Left lung (tissue), 10 donors: ENCODE results near the gene MAPK4. TPM values are rescaled to one million over a fixed set of nuclear protein-coding genes. Genes with fewer than 3 reads are reported as not detected.
A peak's percentile ranks its signal among the peaks of the same experiment; 100 is the strongest.

ENCODE experiments used
- ATAC-seq: fragments of 200-7000 bp; cut with Tn5 transposase; one replicate; pipeline ENCODE4 v1.9.1; 2020; ENCODE audit warnings: moderate library complexity
- DNase-seq, 4 donors: peaks; one replicate each; pipeline ENCODE4 v3.0.0-alpha.2; 2013 to 2020
- H3K27ac ChIP-seq, 2 donors: fragments of 200-600 bp; sonication (generic) in 1 of 2; one replicate each; pipeline versions ENCODE4 v1.5.0 to v1.8.0; 2020 to 2021
- H3K27me3 ChIP-seq, 2 donors: fragments of 200-600 bp; sonication (generic) in 1 of 2; one replicate each; pipeline versions ENCODE4 v1.5.0 to v1.8.0; 2020 to 2021
- H3K36me3 ChIP-seq, 2 donors: fragments of 200-600 bp; sonication (generic) in 1 of 2; one replicate each; pipeline versions ENCODE4 v1.5.0 to v1.8.0; 2020 to 2021
- H3K4me1 ChIP-seq, 2 donors: fragments of 200-600 bp; one replicate each; pipeline ENCODE4 v1.8.0; 2021
- H3K4me3 ChIP-seq, 2 donors: fragments of 200-600 bp; sonication (generic) in 1 of 2; one replicate each; pipeline versions ENCODE4 v1.5.0 to v1.8.0; 2020 to 2021; ENCODE audit warnings: mild to moderate bottlenecking in 1 of 2
- H3K9me3 ChIP-seq, 2 donors: fragments of 200-600 bp; sonication (generic) in 1 of 2; one replicate each; pipeline versions ENCODE4 v1.5.0 to v1.8.0; 2020 to 2021
- CTCF ChIP-seq, 2 donors: fragments of 200-600 bp; sonication (generic) in 1 of 2; IDR thresholded peaks; one replicate each; pipeline versions ENCODE4 v1.5.0 to v1.8.0; 2021; ENCODE audit warnings: antibody characterized with exemption in 2 of 2
- intact Hi-C, 2 donors: fragments of 100-400 bp; cut with DNase I; formaldehyde crosslinking; loops; one replicate each; pipeline versions ENCODE4 v1.11.2 to v1.14.2; 2022
- polyA plus RNA-seq, 6 donors: library from polyadenylated mRNA; unstranded; fragments of 120-200 nt; gene quantifications; one replicate each; pipeline ENCODE4 v1.2.1, GENCODE V29; 2013; ENCODE audit not compliant: insufficient read length in 6 of 6
- total RNA-seq, 2 donors: library from RNA; stranded (reverse); fragmentation: NEBNext Ultra II Directional; extraction: Animal tissue kit (Norgen Biotek cat#: 25700); gene quantifications; one replicate each; pipeline ENCODE4 v1.2.1, GENCODE V29; 2021
- donor health status: DM: no; HTN: yes; CAD: no.
- donor health status: DM: no; HTN: no; CAD: no.

The MAPK4 gene
- total and polyA plus RNA-seq, 8 donors: 0.55 to 2.1 (median 1.3) TPM

GRCh38 chr18:50679656-50680055, 119.8 kb downstream of the MAPK4 start:
- ATAC-seq: no peak

GRCh38 chr18:50680966-50681365, 121.1 kb downstream of the MAPK4 start:
- H3K4me3 ChIP-seq: no peak overlapping the region
- intact Hi-C loops: no loop called here
- ATAC-seq (no peak), DNase-seq (no peak)
- H3K9me3 ChIP-seq: no peaks in the 10 kb centered on the region
- H3K4me1 ChIP-seq: no peaks in the 10 kb centered on the region
- H3K27ac ChIP-seq: no peak overlapping the region
- TF ChIP-seq CTCF (IDR thresholded peaks at IDR 0.05): no peak
- no peaks in the 10 kb centered on the region for H3K36me3 ChIP-seq
- no peaks in the 10 kb centered on the region for H3K27me3 ChIP-seq

More at GRCh38 chr18:50679656-50680055, 119.8 kb downstream of the MAPK4 start:
- H3K36me3 ChIP-seq: no peaks in the 10 kb centered on the region
- DNase-seq: no peak
- no peak overlapping the region for H3K4me3 ChIP-seq
- no peaks in the 10 kb centered on the region for H3K4me1 ChIP-seq
- no peaks in the 10 kb centered on the region for H3K27me3 ChIP-seq
- no peaks in the 10 kb centered on the region for H3K9me3 ChIP-seq
- TF ChIP-seq CTCF (IDR thresholded peaks at IDR 0.05): no peak
- intact Hi-C loops: no loop called here
- H3K27ac ChIP-seq: no peak overlapping the region

GRCh38 chr18:50682852-50683251, 123.0 kb downstream of the MAPK4 start:
- Histone ChIP-seq H3K4me1 (no peaks in the 10 kb centered on the region), H3K36me3 (no peaks in the 10 kb centered on the region), H3K27me3 (no peaks in the 10 kb centered on the region), H3K4me3 (no peak overlapping the region), H3K9me3 (no peaks in the 10 kb centered on the region), H3K27ac (no peak overlapping the region)
- ATAC-seq (no peak), DNase-seq (no peak)
- TF ChIP-seq CTCF (IDR thresholded peaks at IDR 0.05): no peak
- intact Hi-C loops: no loop called here

GRCh38 chr18:50686409-50686808, 126.5 kb downstream of the MAPK4 start:
- Histone ChIP-seq H3K4me1 (no peaks in the 10 kb centered on the region), H3K4me3 (no peak overlapping the region), H3K27ac (no peak overlapping the region), H3K36me3 (no peaks in the 10 kb centered on the region), H3K27me3 (no peaks in the 10 kb centered on the region), H3K9me3 (no peaks in the 10 kb centered on the region)
- ATAC-seq: no peak
- intact Hi-C loops: no loop called here
- no peak for DNase-seq
- TF ChIP-seq CTCF (IDR thresholded peaks at IDR 0.05): no peak

- Histone ChIP-seq H3K4me3 (no peak overlapping the region), H3K36me3 (no peaks in the 10 kb centered on the region), H3K27me3 (no peaks in the 10 kb centered on the region), H3K27ac (no peak overlapping the region), H3K4me1 (no peaks in the 10 kb centered on the region), H3K9me3 (no peaks in the 10 kb centered on the region)
- ATAC-seq (peak; percentile 92), DNase-seq (peak in 2 of 4 donors; percentile 45 to 67)
- intact Hi-C loops: no loop called here
- TF ChIP-seq CTCF (IDR thresholded peaks at IDR 0.05): no peak
Observed at GRCh38 chr18:50687491-50687890, 127.6 kb downstream of the MAPK4 start.
